Measurements from ENCODE around the gene CAMTA1. TPM values are rescaled to one million over a fixed set of nuclear protein-coding genes. Genes with fewer than 3 reads are reported as not detected.

CAMTA1 gene
- total RNA-seq, 5 donors from 2014 or later (not counting 1 experiment from before 2014, with no cell fraction given): 29.7 to 37.4 (median 34.6) TPM

- ChIA-PET POLR2A (no interaction called here), CTCF (no interaction called here)
- H3K27me3 ChIP-seq (replicated peaks in 1 of 2; ENCODE audit: control insufficient read depth in 2 of 2, extremely low read depth in 1 of 2, insufficient read depth in 2 of 2, low read length in 1 of 2): peaks cover 0 to 30% of the 10 kb centered on the region in 2 experiments
- H3K9me3 ChIP-seq: no peaks in the 10 kb centered on the region
- no peak overlapping the region for H3K27ac Mint-ChIP-seq
- no peak for DNase-seq
- H3K4me1 Mint-ChIP-seq: no peaks in the 10 kb centered on the region
- H3K36me3 ChIP-seq (ENCODE audit: control insufficient read depth in 2 of 2, extremely low read depth in 1 of 2, insufficient read depth in 1 of 2, low read length in 1 of 2): no peaks in the 10 kb centered on the region
- H3K27ac ChIP-seq (ENCODE audit: low read length): no peak overlapping the region
- no peak overlapping the region for H3K4me3 Mint-ChIP-seq
- no peaks in the 10 kb centered on the region for H3K4me1 ChIP-seq (ENCODE audit: control insufficient read depth in 1 of 2, extremely low read depth in 1 of 2, insufficient read depth in 2 of 2, low read length in 2 of 2)
- H3K36me3 Mint-ChIP-seq: no peaks in the 10 kb centered on the region
- H3K27me3 Mint-ChIP-seq: peaks cover 3 to 9% of the 10 kb centered on the region in 2 donors
- ATAC-seq (replicated peaks in 1 of 4): no peak
- no peak overlapping the region for H3K4me3 ChIP-seq (ENCODE audit: control insufficient read depth in 1 of 2, extremely low read depth in 1 of 2, low read length in 1 of 2)
- no peaks in the 10 kb centered on the region for H3K9me3 Mint-ChIP-seq
- WGBS (ENCODE audit: insufficient coverage): 83% methylated on average over 14 of the region's 18 CpGs
Observed at GRCh38 chr1:7579831-7580804, 794.9 kb downstream of the CAMTA1 start.

GRCh38 chr1:7580923-7581753 lies 795.9 kb downstream of the CAMTA1 start:
- ChIA-PET CTCF (no interaction called here), POLR2A (no interaction called here)
- Histone ChIP-seq H3K27me3 (replicated peaks in 1 of 2; ENCODE audit: control insufficient read depth in 2 of 2, extremely low read depth in 1 of 2, insufficient read depth in 2 of 2, low read length in 1 of 2) (peaks cover 0 to 30% of the 10 kb centered on the region in 2 experiments), H3K4me3 (ENCODE audit: control insufficient read depth in 1 of 2, extremely low read depth in 1 of 2, low read length in 1 of 2) (no peak overlapping the region), H3K4me1 (ENCODE audit: control insufficient read depth in 1 of 2, extremely low read depth in 1 of 2, insufficient read depth in 2 of 2, low read length in 2 of 2) (no peaks in the 10 kb centered on the region), H3K27ac (ENCODE audit: low read length) (no peak overlapping the region), H3K36me3 (ENCODE audit: control insufficient read depth in 2 of 2, extremely low read depth in 1 of 2, insufficient read depth in 1 of 2, low read length in 1 of 2) (no peaks in the 10 kb centered on the region), H3K9me3 (no peaks in the 10 kb centered on the region)
- ATAC-seq (replicated peaks in 1 of 4) (no peak), DNase-seq (no peak)
- H3K36me3 Mint-ChIP-seq: no peaks in the 10 kb centered on the region
- H3K27ac Mint-ChIP-seq: no peak overlapping the region
- no peak overlapping the region for H3K4me3 Mint-ChIP-seq
- WGBS (ENCODE audit: insufficient coverage): 85% methylated on average over 9 of the region's 18 CpGs
- H3K27me3 Mint-ChIP-seq: peaks cover 3 to 6% of the 10 kb centered on the region in 2 donors
- H3K4me1 Mint-ChIP-seq: no peaks in the 10 kb centered on the region
- no peaks in the 10 kb centered on the region for H3K9me3 Mint-ChIP-seq

GRCh38 chr1:7581754-7582459 lies 796.7 kb downstream of the CAMTA1 start:
- no peak for DNase-seq
- WGBS (ENCODE audit: insufficient coverage): 82% methylated on average over 10 of the region's 13 CpGs
- POLR2A ChIA-PET: no interaction called here

GRCh38 chr1:7582460-7582972 lies 797.3 kb downstream of the CAMTA1 start:
- Histone ChIP-seq H3K27ac (ENCODE audit: low read length) (no peak overlapping the region), H3K4me3 (ENCODE audit: control insufficient read depth in 1 of 2, extremely low read depth in 1 of 2, low read length in 1 of 2) (no peak overlapping the region), H3K36me3 (ENCODE audit: control insufficient read depth in 2 of 2, extremely low read depth in 1 of 2, insufficient read depth in 1 of 2, low read length in 1 of 2) (no peaks in the 10 kb centered on the region), H3K27me3 (replicated peaks in 1 of 2; ENCODE audit: control insufficient read depth in 2 of 2, extremely low read depth in 1 of 2, insufficient read depth in 2 of 2, low read length in 1 of 2) (peaks cover 0 to 35% of the 10 kb centered on the region in 2 experiments), H3K9me3 (no peaks in the 10 kb centered on the region), H3K4me1 (ENCODE audit: control insufficient read depth in 1 of 2, extremely low read depth in 1 of 2, insufficient read depth in 2 of 2, low read length in 2 of 2) (no peaks in the 10 kb centered on the region)
- CTCF ChIA-PET: no interaction called here
- ATAC-seq (replicated peaks in 1 of 4) (no peak), DNase-seq (no peak)
- Mint-ChIP-seq H3K4me1 (no peaks in the 10 kb centered on the region), H3K4me3 (no peak overlapping the region), H3K9me3 (no peaks in the 10 kb centered on the region), H3K27me3 (peaks cover 3 to 8% of the 10 kb centered on the region in 2 donors), H3K27ac (no peak overlapping the region), H3K36me3 (no peaks in the 10 kb centered on the region)
- POLR2A ChIA-PET: no interaction called here
- WGBS (ENCODE audit: insufficient coverage): 76% methylated on average over 3 of the region's 4 CpGs

More at GRCh38 chr1:7581754-7582459, 796.7 kb downstream of the CAMTA1 start:
- ATAC-seq (replicated peaks in 1 of 4): no peak
- Mint-ChIP-seq H3K36me3 (no peaks in the 10 kb centered on the region), H3K9me3 (no peaks in the 10 kb centered on the region), H3K27ac (no peak overlapping the region), H3K4me1 (no peaks in the 10 kb centered on the region), H3K4me3 (no peak overlapping the region), H3K27me3 (peaks cover 3 to 6% of the 10 kb centered on the region in 2 donors)
- Histone ChIP-seq H3K4me1 (ENCODE audit: control insufficient read depth in 1 of 2, extremely low read depth in 1 of 2, insufficient read depth in 2 of 2, low read length in 2 of 2) (no peaks in the 10 kb centered on the region), H3K27ac (ENCODE audit: low read length) (no peak overlapping the region), H3K27me3 (replicated peaks in 1 of 2; ENCODE audit: control insufficient read depth in 2 of 2, extremely low read depth in 1 of 2, insufficient read depth in 2 of 2, low read length in 1 of 2) (peaks cover 0 to 35% of the 10 kb centered on the region in 2 experiments), H3K36me3 (ENCODE audit: control insufficient read depth in 2 of 2, extremely low read depth in 1 of 2, insufficient read depth in 1 of 2, low read length in 1 of 2) (no peaks in the 10 kb centered on the region), H3K4me3 (ENCODE audit: control insufficient read depth in 1 of 2, extremely low read depth in 1 of 2, low read length in 1 of 2) (no peak overlapping the region), H3K9me3 (no peaks in the 10 kb centered on the region)
- CTCF ChIA-PET: no interaction called here

GRCh38 chr1:7583291-7584096 lies 798.2 kb downstream of the CAMTA1 start:
- H3K9me3 Mint-ChIP-seq: no peaks in the 10 kb centered on the region
- POLR2A ChIA-PET: no interaction called here
- CTCF ChIA-PET: no interaction called here
- H3K4me1 Mint-ChIP-seq: no peaks in the 10 kb centered on the region
- Histone ChIP-seq H3K9me3 (no peaks in the 10 kb centered on the region), H3K36me3 (ENCODE audit: control insufficient read depth in 2 of 2, extremely low read depth in 1 of 2, insufficient read depth in 1 of 2, low read length in 1 of 2) (no peaks in the 10 kb centered on the region), H3K4me1 (ENCODE audit: control insufficient read depth in 1 of 2, extremely low read depth in 1 of 2, insufficient read depth in 2 of 2, low read length in 2 of 2) (no peaks in the 10 kb centered on the region), H3K27me3 (replicated peaks in 1 of 2; ENCODE audit: control insufficient read depth in 2 of 2, extremely low read depth in 1 of 2, insufficient read depth in 2 of 2, low read length in 1 of 2) (peaks cover 0 to 44% of the 10 kb centered on the region in 2 experiments), H3K4me3 (ENCODE audit: control insufficient read depth in 1 of 2, extremely low read depth in 1 of 2, low read length in 1 of 2) (no peak overlapping the region), H3K27ac (ENCODE audit: low read length) (no peak overlapping the region)
- no peak overlapping the region for H3K4me3 Mint-ChIP-seq
- no peak overlapping the region for H3K27ac Mint-ChIP-seq
- DNase-seq (no peak), ATAC-seq (replicated peaks in 1 of 4) (no peak)
- no peaks in the 10 kb centered on the region for H3K36me3 Mint-ChIP-seq
- WGBS (ENCODE audit: insufficient coverage): 66% methylated on average over 13 of the region's 15 CpGs
- H3K27me3 Mint-ChIP-seq: peaks cover 3 to 8% of the 10 kb centered on the region in 2 donors

Data from T-cell (primary cell).